Hepatocyte (in vitro differentiated cells): ENCODE data around the gene ZMYM1. TPM values are rescaled to one million over a fixed set of nuclear protein-coding genes. Genes with fewer than 3 reads are reported as not detected.

ENCODE experiments used
- polyA plus RNA-seq: library from polyadenylated mRNA; unstranded; fragments of >200 nt; fragmentation: Nextera tagmentation; extraction: Ambion mirVana; gene quantifications from 2 replicates; pipeline ENCODE4 v1.2.1, GENCODE V29; 2016
- total RNA-seq: library from RNA; depleted of rRNA; stranded (reverse); fragments of >200 nt; gene quantifications from 2 replicates; pipeline ENCODE4 v1.2.3, GENCODE V29; 2014

The ZMYM1 gene
- total and polyA plus RNA-seq, 2 experiments from 2014 or later = 3.8 to 18.7 TPM

Other genes with a start within 250 kb of the ZMYM1 start
- 21.9 and 35.4 TPM in 2 replicates for gene SMIM12, start 219.6 kb upstream of the ZMYM1 start, total RNA-seq
- gene SMIM12, start 219.6 kb upstream of the ZMYM1 start, polyA plus RNA-seq = 51.9 and 53.8 TPM in 2 replicates
- gene DLGAP3, start 149.7 kb upstream of the ZMYM1 start, total RNA-seq = 0.04 and 0.33 TPM in 2 replicates
- gene DLGAP3, start 149.7 kb upstream of the ZMYM1 start, polyA plus RNA-seq = 0.79 and 1.0 TPM in 2 replicates
- gene TMEM35B, start 94.0 kb upstream of the ZMYM1 start, total RNA-seq = 37.5 and 43.8 TPM in 2 replicates
- 51.5 and 51.8 TPM in 2 replicates for gene TMEM35B, start 94.0 kb upstream of the ZMYM1 start, polyA plus RNA-seq
- 16.7 and 20.7 TPM in 2 replicates for gene ZMYM6, start 47.4 kb upstream of the ZMYM1 start, total RNA-seq
- gene ZMYM6, start 47.4 kb upstream of the ZMYM1 start, polyA plus RNA-seq = 10.6 and 11.3 TPM in 2 replicates
- gene SFPQ, start 113.8 kb downstream of the ZMYM1 start, total RNA-seq = 138 and 183 TPM in 2 replicates
- gene SFPQ, start 113.8 kb downstream of the ZMYM1 start, polyA plus RNA-seq = 165 and 170 TPM in 2 replicates
- gene ZMYM4, start 189.3 kb downstream of the ZMYM1 start, total RNA-seq = 35.5 and 43.4 TPM in 2 replicates
- gene ZMYM4, start 189.3 kb downstream of the ZMYM1 start, polyA plus RNA-seq = 17.6 and 24.5 TPM in 2 replicates